ENCODE measurements around the gene SLC4A9. TPM values are rescaled to one million over a fixed set of nuclear protein-coding genes. Genes with fewer than 3 reads are reported as not detected.

Gene SLC4A9
- total RNA-seq, 2 experiments from 2014 or later = 0.35 to 0.44 TPM

GRCh38 chr5:140355546-140355945 lies 4.4 kb upstream of the SLC4A9 start:
- H3K27me3 Mint-ChIP-seq = peaks cover 7% of the 10 kb centered on the region
- CTCF ChIA-PET = interaction anchor here (0.6 to 6.1 kb wide), 11 partner anchors 8 to 119 kb away, joined by 3 to 86 read pairs (median 4); partner anchors contain the start of gene HBEGF
- H3K9me3 Mint-ChIP-seq = no peaks in the 10 kb centered on the region
- H3K4me3 Mint-ChIP-seq = no peak overlapping the region
- DNase-seq = no peak
- no peaks in the 10 kb centered on the region for H3K36me3 Mint-ChIP-seq (ENCODE audit: low read depth)
- H3K4me1 Mint-ChIP-seq = peaks cover 22% of the 10 kb centered on the region
- H3K27ac Mint-ChIP-seq = no peak overlapping the region
- POLR2A ChIA-PET = no interaction called here

- peaks cover 11% of the 10 kb centered on the region for H3K4me1 Mint-ChIP-seq
- no peaks in the 10 kb centered on the region for H3K36me3 Mint-ChIP-seq (ENCODE audit: low read depth)
- CTCF ChIA-PET = interaction anchor here (1.0 to 6.1 kb wide), 3 partner anchors 9 to 113 kb away, joined by 5 to 86 read pairs (median 10); partner anchors contain the start of gene HBEGF
- no peaks in the 10 kb centered on the region for H3K9me3 Mint-ChIP-seq
- DNase-seq = no peak
- peak overlapping the region; percentile 80 for H3K27ac Mint-ChIP-seq
- H3K4me3 Mint-ChIP-seq = peak overlapping the region; percentile 69
- H3K27me3 Mint-ChIP-seq = peaks cover 7% of the 10 kb centered on the region
- POLR2A ChIA-PET = no interaction called here
These were observed 2.9 kb upstream of the SLC4A9 start for GRCh38 chr5:140356853-140357725.

DNA sequence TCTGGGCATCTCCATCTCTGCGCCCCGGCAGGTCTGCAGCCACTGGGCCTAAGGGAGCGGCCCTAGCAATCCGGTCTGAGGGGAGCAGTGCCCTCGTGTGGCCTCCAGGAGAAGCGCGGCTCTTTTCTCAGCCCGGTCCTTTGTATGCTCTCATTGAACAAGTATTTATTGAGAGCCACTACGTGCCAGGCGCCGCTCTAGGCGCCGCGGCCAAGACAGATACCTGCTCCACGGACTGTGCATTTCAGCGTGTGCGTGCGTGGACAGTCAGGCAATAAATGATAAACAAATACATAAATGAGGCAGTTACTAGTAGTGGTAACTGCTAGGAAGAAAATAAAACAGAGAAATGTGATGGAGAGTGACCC lies 2.3 kb upstream of the SLC4A9 start:
- DNase-seq = peak; percentile 80
- peaks cover 11% of the 10 kb centered on the region for H3K4me1 Mint-ChIP-seq
- CTCF ChIA-PET = interaction anchor here (0.8 to 3.2 kb wide), 5 partner anchors 104 to 362 kb away, joined by 3 to 13 read pairs (median 8); no protein-coding TSS in a partner anchor
- H3K27ac Mint-ChIP-seq = peak overlapping the region; percentile 80
- no peaks in the 10 kb centered on the region for H3K36me3 Mint-ChIP-seq (ENCODE audit: low read depth)
- H3K27me3 Mint-ChIP-seq = peaks cover 7% of the 10 kb centered on the region
- no peaks in the 10 kb centered on the region for H3K9me3 Mint-ChIP-seq
- H3K4me3 Mint-ChIP-seq = peak overlapping the region; percentile 69
- POLR2A ChIA-PET = no interaction called here

- ChIA-PET CTCF (interaction anchor here (0.6 to 3.2 kb wide), 14 partner anchors 8 to 360 kb away, joined by 3 to 13 read pairs (median 4); no protein-coding TSS in a partner anchor), POLR2A (no interaction called here)
- peaks cover 16% of the 10 kb centered on the region for H3K4me1 Mint-ChIP-seq
- H3K9me3 Mint-ChIP-seq = no peaks in the 10 kb centered on the region
- DNase-seq = no peak
- peaks cover 7% of the 10 kb centered on the region for H3K27me3 Mint-ChIP-seq
- no peaks in the 10 kb centered on the region for H3K36me3 Mint-ChIP-seq (ENCODE audit: low read depth)
- H3K4me3 Mint-ChIP-seq = no peak overlapping the region
- no peak overlapping the region for H3K27ac Mint-ChIP-seq
These were observed 1.2 kb upstream of the SLC4A9 start for GRCh38 chr5:140358738-140359310.

- CTCF ChIA-PET = interaction anchor here (0.6 to 3.2 kb wide), 7 partner anchors 9 to 358 kb away, joined by 4 to 21 read pairs (median 8); no protein-coding TSS in a partner anchor
- POLR2A ChIA-PET = no interaction called here
- peaks cover 16% of the 10 kb centered on the region for H3K4me1 Mint-ChIP-seq
These were observed 886 bp downstream of the SLC4A9 start for GRCh38 chr5:140360681-140361479.

DNA sequence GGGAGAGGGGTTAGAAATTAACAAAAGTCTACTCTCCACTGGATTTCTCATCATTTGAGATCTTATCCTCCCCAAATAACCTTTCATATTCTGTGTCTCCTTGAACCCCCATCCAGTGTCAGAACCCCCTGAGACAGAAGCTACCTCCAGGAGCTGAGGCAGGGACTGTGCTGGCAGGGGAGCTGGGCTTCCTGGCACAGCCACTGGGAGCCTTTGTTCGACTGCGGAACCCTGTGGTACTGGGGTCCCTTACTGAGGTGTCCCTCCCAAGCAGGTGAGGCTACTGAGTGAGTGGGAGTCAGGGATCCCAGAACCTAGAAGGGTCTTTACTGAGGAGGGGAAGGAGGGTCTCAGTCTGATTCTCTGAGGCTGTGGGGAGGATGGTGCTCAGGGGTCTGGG lies 1.9 kb downstream of the SLC4A9 start:
- H3K4me3 Mint-ChIP-seq = no peak overlapping the region
- POLR2A ChIA-PET = no interaction called here
- no peak for DNase-seq
- H3K27me3 Mint-ChIP-seq = peaks cover 7% of the 10 kb centered on the region
- peaks cover 16% of the 10 kb centered on the region for H3K4me1 Mint-ChIP-seq
- H3K36me3 Mint-ChIP-seq (ENCODE audit: low read depth) = no peaks in the 10 kb centered on the region
- H3K9me3 Mint-ChIP-seq = no peaks in the 10 kb centered on the region
- H3K27ac Mint-ChIP-seq = no peak overlapping the region
- CTCF ChIA-PET = interaction anchor here (0.6 to 2.8 kb wide), 3 partner anchors 116 to 360 kb away, joined by 3 to 21 read pairs (median 3); no protein-coding TSS in a partner anchor

More at GRCh38 chr5:140360681-140361479, 886 bp downstream of the SLC4A9 start:
- H3K4me3 Mint-ChIP-seq = no peak overlapping the region
- no peak for DNase-seq
- H3K27me3 Mint-ChIP-seq = peaks cover 7% of the 10 kb centered on the region
- H3K27ac Mint-ChIP-seq = no peak overlapping the region
- H3K36me3 Mint-ChIP-seq (ENCODE audit: low read depth) = no peaks in the 10 kb centered on the region
- no peaks in the 10 kb centered on the region for H3K9me3 Mint-ChIP-seq

DNA sequence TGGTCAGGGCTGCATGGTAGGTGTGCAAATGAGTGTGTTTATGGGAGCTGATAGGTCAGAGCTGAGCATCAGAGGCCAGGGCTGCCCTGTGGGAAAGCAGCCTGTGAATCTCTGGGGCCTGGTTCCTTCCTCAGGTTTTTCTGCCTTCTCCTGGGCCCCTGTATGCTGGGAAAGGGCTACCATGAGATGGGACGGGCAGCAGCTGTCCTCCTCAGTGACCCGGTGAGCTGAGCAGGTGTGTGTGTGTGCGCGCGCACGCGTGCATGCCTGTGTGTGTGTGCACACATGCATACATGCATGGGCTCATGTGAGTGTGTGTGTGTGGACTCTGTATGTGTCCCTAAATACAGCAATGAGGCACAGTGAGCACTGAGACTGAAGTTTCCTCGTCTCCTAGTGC lies 2.3 kb downstream of the SLC4A9 start:
- no peak overlapping the region for H3K27ac Mint-ChIP-seq
- peaks cover 12% of the 10 kb centered on the region for H3K4me1 Mint-ChIP-seq
- peaks cover 7% of the 10 kb centered on the region for H3K27me3 Mint-ChIP-seq
- H3K4me3 Mint-ChIP-seq = no peak overlapping the region
- ChIA-PET POLR2A (no interaction called here), CTCF (interaction anchor here (0.6 to 2.8 kb wide), 5 partner anchors 10 to 359 kb away, joined by 3 to 21 read pairs (median 3); no protein-coding TSS in a partner anchor)
- H3K36me3 Mint-ChIP-seq (ENCODE audit: low read depth) = no peaks in the 10 kb centered on the region
- no peaks in the 10 kb centered on the region for H3K9me3 Mint-ChIP-seq
- no peak for DNase-seq

- POLR2A ChIA-PET = interaction anchor here (0.6 kb wide), 1 partner anchor 200 kb away, joined by 3 read pairs; no protein-coding TSS in a partner anchor
- Mint-ChIP-seq H3K9me3 (no peaks in the 10 kb centered on the region), H3K4me1 (peaks cover 5% of the 10 kb centered on the region), H3K27me3 (peaks cover 5% of the 10 kb centered on the region), H3K36me3 (ENCODE audit: low read depth) (no peaks in the 10 kb centered on the region), H3K27ac (peak overlapping the region; percentile 60), H3K4me3 (peak overlapping the region; percentile 61)
- peak; percentile 86 for DNase-seq
- CTCF ChIA-PET = interaction anchor here (0.7 to 5.2 kb wide), 20 partner anchors 8 to 359 kb away, joined by 3 to 33 read pairs (median 4); partner anchors contain the start of genes ANKHD1, CD14 and HBEGF
These were observed 3.1 kb downstream of the SLC4A9 start for GRCh38 chr5:140362875-140363630.

DNA sequence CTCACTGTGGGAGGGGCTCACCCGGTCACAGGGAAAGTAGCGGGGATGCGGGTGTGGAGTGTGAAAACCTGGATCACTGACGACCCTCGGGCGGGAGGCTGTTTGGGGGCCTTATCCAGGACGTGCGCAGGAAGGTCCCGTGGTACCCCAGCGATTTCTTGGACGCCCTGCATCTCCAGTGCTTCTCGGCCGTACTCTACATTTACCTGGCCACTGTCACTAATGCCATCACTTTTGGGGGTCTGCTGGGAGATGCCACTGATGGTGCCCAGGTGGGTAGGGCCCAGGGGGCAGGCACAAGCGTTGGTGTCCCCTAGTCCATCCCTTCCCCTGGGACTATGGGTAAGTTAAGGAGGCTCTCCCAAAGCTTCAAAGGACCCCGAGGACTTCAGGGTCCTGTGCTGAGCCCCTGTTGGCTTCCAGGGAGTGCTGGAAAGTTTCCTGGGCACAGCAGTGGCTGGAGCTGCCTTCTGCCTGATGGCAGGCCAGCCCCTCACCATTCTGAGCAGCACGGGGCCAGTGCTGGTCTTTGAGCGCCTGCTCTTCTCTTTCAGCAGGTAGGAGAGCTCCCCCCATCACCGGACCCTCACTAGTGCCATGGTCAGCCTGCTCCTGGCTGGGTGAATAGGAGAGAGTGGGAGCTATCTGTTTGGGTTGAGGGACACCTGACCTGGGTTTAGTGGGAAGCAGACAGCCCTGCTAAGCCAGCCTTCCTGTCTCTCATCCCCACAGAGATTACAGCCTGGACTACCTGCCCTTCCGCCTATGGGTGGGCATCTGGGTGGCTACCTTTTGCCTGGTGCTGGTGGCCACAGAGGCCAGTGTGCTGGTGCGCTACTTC lies 3.9 kb downstream of the SLC4A9 start:
- H3K36me3 Mint-ChIP-seq (ENCODE audit: low read depth) = no peaks in the 10 kb centered on the region
- peaks cover under 1% of the 10 kb centered on the region for H3K27me3 Mint-ChIP-seq
- no peaks in the 10 kb centered on the region for H3K9me3 Mint-ChIP-seq
- peak overlapping the region; percentile 32 for H3K27ac Mint-ChIP-seq
- ChIA-PET POLR2A (interaction anchor here (0.6 kb wide), 1 partner anchor 199 kb away, joined by 3 read pairs; no protein-coding TSS in a partner anchor), CTCF (interaction anchor here (0.7 to 5.2 kb wide), 22 partner anchors 9 to 358 kb away, joined by 3 to 33 read pairs (median 4); partner anchors contain the start of genes ANKHD1, CD14, HBEGF and IK)
- H3K4me1 Mint-ChIP-seq = peaks cover 5% of the 10 kb centered on the region
- peak overlapping the region; percentile 61 for H3K4me3 Mint-ChIP-seq
- DNase-seq = no peak

DNA sequence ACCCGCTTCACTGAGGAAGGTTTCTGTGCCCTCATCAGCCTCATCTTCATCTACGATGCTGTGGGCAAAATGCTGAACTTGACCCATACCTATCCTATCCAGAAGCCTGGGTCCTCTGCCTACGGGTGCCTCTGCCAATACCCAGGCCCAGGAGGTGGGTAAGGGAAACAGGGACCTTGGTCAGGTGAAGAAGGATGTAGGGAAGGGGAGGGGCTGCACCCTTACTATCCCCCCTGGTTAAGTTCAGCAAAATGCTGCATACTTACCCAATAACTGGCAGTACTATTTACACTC lies 4.4 kb downstream of the SLC4A9 start:
- Mint-ChIP-seq H3K27ac (peak overlapping the region; percentile 32), H3K4me3 (no peak overlapping the region), H3K27me3 (no peaks in the 10 kb centered on the region), H3K36me3 (ENCODE audit: low read depth) (no peaks in the 10 kb centered on the region), H3K4me1 (peaks cover 5% of the 10 kb centered on the region), H3K9me3 (no peaks in the 10 kb centered on the region)
- ChIA-PET CTCF (interaction anchor here (0.8 to 5.2 kb wide), 7 partner anchors 9 to 356 kb away, joined by 3 to 33 read pairs (median 3); partner anchors contain the start of genes IK and NDUFA2), POLR2A (no interaction called here)
- DNase-seq = no peak

DNA sequence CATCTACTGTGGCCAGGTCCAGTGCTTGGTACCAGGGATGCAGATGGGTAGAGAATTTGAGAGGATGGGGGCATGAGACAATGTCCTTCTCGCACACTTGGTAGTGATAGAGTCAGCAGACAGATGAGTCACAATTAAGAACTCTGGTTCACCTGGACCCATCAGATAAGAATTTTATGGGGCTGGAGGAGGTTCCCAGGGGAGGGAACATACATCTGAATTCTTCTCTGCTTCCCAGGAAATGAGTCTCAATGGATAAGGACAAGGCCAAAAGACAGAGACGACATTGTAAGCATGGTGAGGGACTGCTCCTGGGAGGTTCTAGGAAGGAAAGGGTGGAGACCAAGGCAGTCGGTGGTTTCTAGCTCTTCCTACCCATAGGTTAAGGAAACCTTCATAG lies 5.3 kb downstream of the SLC4A9 start:
- Mint-ChIP-seq H3K4me1 (peaks cover 5% of the 10 kb centered on the region), H3K9me3 (no peaks in the 10 kb centered on the region), H3K27me3 (no peaks in the 10 kb centered on the region), H3K27ac (no peak overlapping the region), H3K4me3 (no peak overlapping the region), H3K36me3 (ENCODE audit: low read depth) (no peaks in the 10 kb centered on the region)
- ChIA-PET CTCF (interaction anchor here (1.4 to 5.2 kb wide), 3 partner anchors 9 to 282 kb away, joined by 3 to 33 read pairs (median 5); partner anchors contain the start of genes IK and NDUFA2), POLR2A (no interaction called here)
- DNase-seq = no peak
